22Rv1 (cell line): Measurements from ENCODE around the gene MAD1L1.

ENCODE experiments used
- H3K27ac ChIP-seq: fragments of 450-650 bp; 2 replicates; pipeline ENCODE4 v1.5.1; 2017
- CTCF ChIP-seq: fragments of 450-650 bp; IDR thresholded peaks from 2 replicates; pipeline ENCODE4 v1.5.1; 2017; ENCODE audit warnings: mild to moderate bottlenecking
- ZFX ChIP-seq: fragments of 450-650 bp; IDR thresholded peaks from 2 replicates; pipeline ENCODE4 v1.6.1; 2017; ENCODE audit warnings: antibody characterized with exemption, borderline replicate concordance

Gene MAD1L1

DNA sequence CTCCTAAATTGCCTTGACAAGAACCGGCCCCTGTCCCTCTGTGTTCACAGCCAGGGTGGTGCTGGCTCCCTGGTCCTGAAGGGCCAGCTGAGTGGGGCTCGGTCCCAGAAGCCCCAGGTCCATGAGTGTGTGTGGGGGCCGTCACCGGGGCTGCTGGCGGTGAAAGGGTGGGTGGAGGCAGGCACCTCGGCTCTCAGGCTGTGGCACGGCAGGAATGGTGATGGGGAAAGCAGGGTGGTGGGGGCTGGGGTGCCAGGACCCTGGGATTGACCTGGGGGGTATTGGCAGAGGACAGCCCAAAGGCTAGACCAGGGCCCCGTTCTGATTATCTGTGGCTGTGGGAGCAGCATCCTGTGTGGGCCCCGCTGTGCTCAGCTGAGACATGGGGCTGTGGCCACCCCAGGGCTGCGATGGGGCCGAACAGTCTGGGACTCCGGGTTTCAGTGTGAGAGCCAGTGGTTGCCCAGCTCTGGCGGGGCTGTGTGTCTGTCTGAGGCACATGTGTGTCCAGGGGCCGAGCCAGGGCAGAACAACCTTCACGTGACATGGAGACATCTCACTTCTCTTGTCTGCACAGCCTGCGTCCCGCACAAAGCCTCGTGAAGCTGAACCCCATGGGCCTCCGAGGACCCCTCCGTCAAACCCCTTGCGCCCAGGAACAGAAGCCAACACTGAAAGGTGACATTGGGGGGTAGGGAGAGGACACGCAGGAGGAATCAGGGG, 418.5 kb downstream of the MAD1L1 start:
- TF ChIP-seq ZFX (no peak), CTCF (no peak)
- H3K27ac ChIP-seq, result no peak overlapping the region

GRCh38 chr7:1813394-1814088, 419.2 kb downstream of the MAD1L1 start:
- no peak for TF ChIP-seq CTCF
- TF ChIP-seq ZFX, result no peak
- no peak overlapping the region for H3K27ac ChIP-seq

- no peak overlapping the region for H3K27ac ChIP-seq
- TF ChIP-seq CTCF, result peak; percentile 81
- no peak for TF ChIP-seq ZFX
Measured at GRCh38 chr7:1812509-1813393, 420.0 kb downstream of the MAD1L1 start.

DNA sequence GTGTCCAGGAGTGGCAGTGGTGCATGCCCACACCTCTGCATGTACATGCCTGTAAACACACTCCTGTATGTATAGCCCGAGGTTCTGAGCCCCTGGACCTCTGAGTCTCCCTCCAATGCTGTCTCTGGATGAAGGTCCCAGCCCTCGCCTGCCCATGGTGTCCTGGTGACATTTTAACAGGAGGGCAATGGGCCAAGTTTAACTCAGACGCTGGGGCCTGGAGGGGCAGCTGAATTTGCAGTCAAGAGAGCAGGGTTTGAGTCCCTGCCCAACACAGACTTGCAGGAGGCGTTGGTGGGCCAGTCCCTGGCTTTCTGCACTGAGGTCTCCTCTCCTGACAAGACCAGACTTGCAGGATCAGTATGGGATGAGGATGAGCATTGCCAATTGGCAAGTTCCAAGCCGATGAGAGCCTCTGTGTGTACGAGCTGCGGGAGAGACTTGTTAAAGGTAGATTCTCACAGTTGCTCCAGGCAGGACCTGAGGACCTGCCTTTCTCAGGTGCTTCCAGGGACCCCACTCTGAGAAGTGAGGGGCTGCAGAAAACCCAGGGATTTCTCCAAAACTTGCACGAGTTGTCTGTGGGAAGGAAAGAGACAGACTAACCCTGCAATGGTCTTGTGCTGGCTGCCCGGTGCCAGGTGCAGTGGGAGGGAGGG, 420.8 kb downstream of the MAD1L1 start:
- TF ChIP-seq CTCF (no peak), ZFX (no peak)
- H3K27ac ChIP-seq, result peak overlapping the region; percentile 37

GRCh38 chr7:1810961-1811849, 421.5 kb downstream of the MAD1L1 start:
- no peak for TF ChIP-seq CTCF
- no peak for TF ChIP-seq ZFX
- no peak overlapping the region for H3K27ac ChIP-seq

DNA sequence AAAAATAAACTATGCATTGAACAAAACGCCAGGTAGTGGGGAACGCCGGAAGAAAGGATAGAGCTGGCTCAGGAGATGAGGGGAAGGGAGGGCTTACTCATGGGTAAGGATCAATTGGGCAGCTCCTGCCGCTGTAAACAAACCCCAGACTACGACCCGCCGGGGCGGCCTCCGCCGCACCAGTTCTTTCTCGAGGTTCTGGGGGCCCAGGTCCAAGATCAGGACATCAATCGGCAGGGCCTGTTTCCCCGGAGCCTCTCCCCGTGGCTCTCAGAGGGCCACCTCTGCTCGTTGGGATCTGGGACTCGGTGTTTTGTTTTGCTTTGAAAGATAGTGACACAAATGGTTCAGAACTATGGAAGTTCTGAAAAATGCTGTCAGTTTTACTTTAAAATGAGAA, 422.2 kb downstream of the MAD1L1 start:
- TF ChIP-seq CTCF (no peak), ZFX (no peak)

More for the DNA sequence above, 422.2 kb downstream of the MAD1L1 start:
- no peak overlapping the region for H3K27ac ChIP-seq
